Panc1 (cell line): ENCODE measurements around the gene PTGFR. TPM values are rescaled to one million over a fixed set of nuclear protein-coding genes. Genes with fewer than 3 reads are reported as not detected.

Source experiments
- ATAC-seq: fragments of 200-7000 bp; cut with Tn5 transposase; 2 replicates; pipeline ENCODE4 v1.9.1; 2020; ENCODE audit warnings: mild to moderate bottlenecking, moderate library complexity
- BruUV-seq: library from RNA; stranded (reverse); fragments of 400-500 nt; replicated peaks from 2 replicates; lab custom pipeline; 2021; lab: Mats Ljungman, UMichigan
- CTCF ChIA-PET: fragments of 300-600 bp; sonication (Branson Sonifier 250); formaldehyde crosslinking; loops from one replicate; lab custom pipeline; 2022; ENCODE audit warnings: antibody characterized with exemption; lab: Charles Lee
- POLR2A ChIA-PET: fragments of 300-600 bp; sonication (Branson Sonifier 250); formaldehyde crosslinking; loops from one replicate; lab custom pipeline; 2022; ENCODE audit warnings: antibody characterized with exemption; lab: Charles Lee
- DNase-seq: peaks from one replicate; pipeline ENCODE4 v3.0.0-alpha.2; 2010; ENCODE audit warnings: low read depth, low spot score
- H3K27ac ChIP-seq: 2 replicates; pipeline ENCODE4 v1.5.1; 2011; ENCODE audit warnings: mild to moderate bottlenecking, low read length, inconsistent platforms
- H3K27me3 ChIP-seq: fragments of 200-500 bp; sonication (Bioruptor generic); 2 replicates; pipeline ENCODE4 v1.6.0; 2014; ENCODE audit warnings: low read length, inconsistent platforms; ENCODE audit not compliant: control insufficient read depth, insufficient read depth
- H3K36me3 ChIP-seq: fragments of 200-500 bp; sonication (Bioruptor generic); 2 replicates; pipeline ENCODE4 v1.5.1; 2014; ENCODE audit warnings: inconsistent platforms, mild to moderate bottlenecking, low read length, moderate library complexity; ENCODE audit not compliant: control insufficient read depth, insufficient read depth
- H3K4me1 ChIP-seq: 2 replicates; pipeline ENCODE4 v1.5.1; 2011; ENCODE audit warnings: inconsistent platforms, mild to moderate bottlenecking, low read length, moderate library complexity; ENCODE audit not compliant: control insufficient read depth, insufficient read depth
- H3K4me3 ChIP-seq, 2 experiments: 2 replicates each; pipeline ENCODE4 v1.5.1; 2011 to 2012; ENCODE audit warnings: low read depth in 2 of 2, low read length in 2 of 2, mild to moderate bottlenecking in 2 of 2, inconsistent platforms in 1 of 2, moderate library complexity in 1 of 2
- H3K9me3 ChIP-seq: fragments of 200-500 bp; sonication (Bioruptor generic); 2 replicates; pipeline ENCODE4 v1.5.1; 2014; ENCODE audit warnings: low read depth, mild to moderate bottlenecking, inconsistent platforms, low read length, moderate library complexity; ENCODE audit not compliant: control insufficient read depth, insufficient read depth
- POLR2AphosphoS5 ChIP-seq: IDR thresholded peaks from 2 replicates; pipeline ENCODE4 v1.6.1; 2012; ENCODE audit warnings: mild to moderate bottlenecking, low read depth, low read length, moderate library complexity
- SIN3A ChIP-seq: IDR thresholded peaks from 2 replicates; pipeline ENCODE4 v1.6.1; 2012; ENCODE audit warnings: low read depth, mild to moderate bottlenecking, low read length, moderate library complexity, borderline replicate concordance; ENCODE audit not compliant: insufficient read depth
- TCF7L2 ChIP-seq: IDR thresholded peaks from 2 replicates; pipeline ENCODE4 v1.6.1; 2011; ENCODE audit warnings: mild to moderate bottlenecking, low read depth, low read length, inconsistent platforms
- in situ Hi-C: cut with HindIII; loops from 2 replicates; pipeline ENCODE4 v1.10.0; 2016; ENCODE audit warnings: low sequenced_read_pairs, low pct_unique_long_range_greater_than_20kb
- intact Hi-C: fragments of 100-400 bp; cut with micrococcal nuclease; formaldehyde crosslinking; loops from one replicate; pipeline ENCODE4 v1.10.0; 2022; ENCODE audit not compliant: unreplicated experiment
- total RNA-seq: library from RNA; stranded (reverse); gene quantifications from one replicate; pipeline ENCODE4 v1.2.1, GENCODE V29; 2021; ENCODE audit not compliant: unreplicated experiment
- TF ChIP-seq, protein P1 (sequence below), 2 experiments: IDR thresholded peaks; 2 replicates each; pipeline ENCODE4 v1.6.1; 2011 to 2012; ENCODE audit warnings: low read depth in 2 of 2, control low read depth in 1 of 2, low read length in 1 of 2, mild to moderate bottlenecking in 1 of 2, moderate library complexity in 1 of 2; ENCODE audit not compliant: insufficient read depth in 1 of 2
- TF ChIP-seq, protein P2 (sequence below): fragments of 450-650 bp; IDR thresholded peaks from 2 replicates; pipeline ENCODE4 v1.5.1; 2017; ENCODE audit warnings: mild to moderate bottlenecking

The PTGFR gene
- total RNA-seq, 1 experiment from 2014 or later = not detected

DNA sequence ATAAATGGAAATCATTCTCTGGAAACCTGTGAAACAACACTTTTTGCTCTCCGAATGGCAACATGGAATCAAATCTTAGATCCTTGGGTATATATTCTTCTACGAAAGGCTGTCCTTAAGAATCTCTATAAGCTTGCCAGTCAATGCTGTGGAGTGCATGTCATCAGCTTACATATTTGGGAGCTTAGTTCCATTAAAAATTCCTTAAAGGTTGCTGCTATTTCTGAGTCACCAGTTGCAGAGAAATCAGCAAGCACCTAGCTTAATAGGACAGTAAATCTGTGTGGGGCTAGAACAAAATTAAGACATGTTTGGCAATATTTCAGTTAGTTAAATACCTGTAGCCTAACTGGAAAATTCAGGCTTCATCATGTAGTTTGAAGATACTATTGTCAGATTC lies 45.7 kb downstream of the PTGFR start:
- no peaks in the 10 kb centered on the region for H3K9me3 ChIP-seq
- H3K4me1 ChIP-seq = no peaks in the 10 kb centered on the region
- intact Hi-C loops (no loop called here), in situ Hi-C loops (no loop called here)
- TF ChIP-seq, protein P1, sequence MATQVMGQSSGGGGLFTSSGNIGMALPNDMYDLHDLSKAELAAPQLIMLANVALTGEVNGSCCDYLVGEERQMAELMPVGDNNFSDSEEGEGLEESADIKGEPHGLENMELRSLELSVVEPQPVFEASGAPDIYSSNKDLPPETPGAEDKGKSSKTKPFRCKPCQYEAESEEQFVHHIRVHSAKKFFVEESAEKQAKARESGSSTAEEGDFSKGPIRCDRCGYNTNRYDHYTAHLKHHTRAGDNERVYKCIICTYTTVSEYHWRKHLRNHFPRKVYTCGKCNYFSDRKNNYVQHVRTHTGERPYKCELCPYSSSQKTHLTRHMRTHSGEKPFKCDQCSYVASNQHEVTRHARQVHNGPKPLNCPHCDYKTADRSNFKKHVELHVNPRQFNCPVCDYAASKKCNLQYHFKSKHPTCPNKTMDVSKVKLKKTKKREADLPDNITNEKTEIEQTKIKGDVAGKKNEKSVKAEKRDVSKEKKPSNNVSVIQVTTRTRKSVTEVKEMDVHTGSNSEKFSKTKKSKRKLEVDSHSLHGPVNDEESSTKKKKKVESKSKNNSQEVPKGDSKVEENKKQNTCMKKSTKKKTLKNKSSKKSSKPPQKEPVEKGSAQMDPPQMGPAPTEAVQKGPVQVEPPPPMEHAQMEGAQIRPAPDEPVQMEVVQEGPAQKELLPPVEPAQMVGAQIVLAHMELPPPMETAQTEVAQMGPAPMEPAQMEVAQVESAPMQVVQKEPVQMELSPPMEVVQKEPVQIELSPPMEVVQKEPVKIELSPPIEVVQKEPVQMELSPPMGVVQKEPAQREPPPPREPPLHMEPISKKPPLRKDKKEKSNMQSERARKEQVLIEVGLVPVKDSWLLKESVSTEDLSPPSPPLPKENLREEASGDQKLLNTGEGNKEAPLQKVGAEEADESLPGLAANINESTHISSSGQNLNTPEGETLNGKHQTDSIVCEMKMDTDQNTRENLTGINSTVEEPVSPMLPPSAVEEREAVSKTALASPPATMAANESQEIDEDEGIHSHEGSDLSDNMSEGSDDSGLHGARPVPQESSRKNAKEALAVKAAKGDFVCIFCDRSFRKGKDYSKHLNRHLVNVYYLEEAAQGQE (IDR thresholded peaks at IDR 0.05; ENCODE audit: insufficient read depth in 1 of 2, low read depth in 2 of 2, low read length in 1 of 2) = no peak
- TF ChIP-seq, protein P2, sequence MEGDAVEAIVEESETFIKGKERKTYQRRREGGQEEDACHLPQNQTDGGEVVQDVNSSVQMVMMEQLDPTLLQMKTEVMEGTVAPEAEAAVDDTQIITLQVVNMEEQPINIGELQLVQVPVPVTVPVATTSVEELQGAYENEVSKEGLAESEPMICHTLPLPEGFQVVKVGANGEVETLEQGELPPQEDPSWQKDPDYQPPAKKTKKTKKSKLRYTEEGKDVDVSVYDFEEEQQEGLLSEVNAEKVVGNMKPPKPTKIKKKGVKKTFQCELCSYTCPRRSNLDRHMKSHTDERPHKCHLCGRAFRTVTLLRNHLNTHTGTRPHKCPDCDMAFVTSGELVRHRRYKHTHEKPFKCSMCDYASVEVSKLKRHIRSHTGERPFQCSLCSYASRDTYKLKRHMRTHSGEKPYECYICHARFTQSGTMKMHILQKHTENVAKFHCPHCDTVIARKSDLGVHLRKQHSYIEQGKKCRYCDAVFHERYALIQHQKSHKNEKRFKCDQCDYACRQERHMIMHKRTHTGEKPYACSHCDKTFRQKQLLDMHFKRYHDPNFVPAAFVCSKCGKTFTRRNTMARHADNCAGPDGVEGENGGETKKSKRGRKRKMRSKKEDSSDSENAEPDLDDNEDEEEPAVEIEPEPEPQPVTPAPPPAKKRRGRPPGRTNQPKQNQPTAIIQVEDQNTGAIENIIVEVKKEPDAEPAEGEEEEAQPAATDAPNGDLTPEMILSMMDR = no peak
- no peak for TF ChIP-seq POLR2AphosphoS5
- no peak for TF ChIP-seq SIN3A
- H3K4me3 ChIP-seq = no peak overlapping the region
- CTCF ChIA-PET = no interaction called here
- no peaks in the 10 kb centered on the region; the same call in 1 of the 2 replicates for H3K36me3 ChIP-seq
- no peak for ATAC-seq
- POLR2A ChIA-PET = no interaction called here
- no peak for DNase-seq
- no TSS peak for BruUV-seq
- H3K27me3 ChIP-seq = no peaks in the 10 kb centered on the region
- no peak overlapping the region for H3K27ac ChIP-seq

DNA sequence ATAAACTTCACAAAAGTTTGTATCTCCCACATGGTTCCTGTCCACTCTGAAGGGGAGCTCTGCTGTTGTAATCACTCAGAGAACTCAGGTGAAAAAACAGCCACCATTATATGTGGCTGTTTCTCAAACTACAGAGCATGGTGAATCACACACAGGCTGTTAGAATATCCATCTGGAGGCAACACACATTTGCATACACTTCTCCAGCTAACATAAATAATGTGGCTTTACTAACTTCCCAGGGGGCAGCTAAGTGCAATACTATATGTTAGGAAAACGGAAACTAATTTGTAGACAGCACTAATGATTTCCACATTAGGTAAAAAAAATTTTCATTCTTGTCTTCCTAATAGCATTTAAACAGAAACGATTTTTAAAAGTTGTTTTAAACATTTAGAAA lies 49.3 kb downstream of the PTGFR start:
- ChIA-PET POLR2A (no interaction called here), CTCF (no interaction called here)
- no TSS peak for BruUV-seq
- Histone ChIP-seq H3K4me1 (no peaks in the 10 kb centered on the region), H3K36me3 (no peaks in the 10 kb centered on the region; the same call in 1 of the 2 replicates), H3K4me3 (no peak overlapping the region), H3K27ac (no peak overlapping the region), H3K27me3 (no peaks in the 10 kb centered on the region), H3K9me3 (no peaks in the 10 kb centered on the region)
- in situ Hi-C loops (no loop called here), intact Hi-C loops (no loop called here)
- ATAC-seq (no peak), DNase-seq (no peak)
- TF ChIP-seq, protein P1 (IDR thresholded peaks at IDR 0.05; ENCODE audit: insufficient read depth in 1 of 2, low read depth in 2 of 2, low read length in 1 of 2) = no peak
- TF ChIP-seq, protein P2 = no peak
- TF ChIP-seq TCF7L2 = no peak
- no peak for TF ChIP-seq SIN3A
- TF ChIP-seq POLR2AphosphoS5 = no peak
